OCI-LY3 (cell line): ENCODE measurements around the gene CTBS.

Source experiments
- EZH2phosphoT487 ChIP-seq: fragments of 200-600 bp; shearing (Covaris generic); IDR thresholded peaks from 2 replicates; pipeline ENCODE4 v1.6.1; 2018; ENCODE audit warnings: antibody characterized with exemption, mixed run types, low read depth
- TF ChIP-seq, protein P1 (sequence below): fragments of 200-600, 300-600 bp; sonication (generic); IDR thresholded peaks from 2 replicates; pipeline ENCODE4 v1.5.1; 2014; ENCODE audit warnings: antibody characterized with exemption, low read length, low read depth

DNA sequence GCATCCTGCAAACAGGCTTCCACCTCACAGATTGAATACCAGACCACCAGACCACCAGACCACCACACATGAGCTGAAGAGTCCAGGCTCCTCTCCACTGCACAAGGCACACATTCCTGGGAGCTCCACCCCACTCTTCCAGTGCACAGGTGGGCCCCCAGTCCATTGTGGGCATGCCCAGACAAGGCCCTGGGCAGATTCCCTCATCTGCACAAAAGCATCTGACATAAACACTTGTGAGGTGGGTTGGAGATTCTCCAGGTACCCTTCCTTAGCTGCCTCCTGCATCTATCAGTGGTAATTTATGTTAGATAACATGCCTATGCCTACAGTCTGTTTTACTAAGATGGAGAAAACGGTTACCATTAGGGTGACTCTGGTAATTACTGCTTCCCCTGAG, 11.6 kb upstream of the CTBS start:
- TF ChIP-seq, protein P1, sequence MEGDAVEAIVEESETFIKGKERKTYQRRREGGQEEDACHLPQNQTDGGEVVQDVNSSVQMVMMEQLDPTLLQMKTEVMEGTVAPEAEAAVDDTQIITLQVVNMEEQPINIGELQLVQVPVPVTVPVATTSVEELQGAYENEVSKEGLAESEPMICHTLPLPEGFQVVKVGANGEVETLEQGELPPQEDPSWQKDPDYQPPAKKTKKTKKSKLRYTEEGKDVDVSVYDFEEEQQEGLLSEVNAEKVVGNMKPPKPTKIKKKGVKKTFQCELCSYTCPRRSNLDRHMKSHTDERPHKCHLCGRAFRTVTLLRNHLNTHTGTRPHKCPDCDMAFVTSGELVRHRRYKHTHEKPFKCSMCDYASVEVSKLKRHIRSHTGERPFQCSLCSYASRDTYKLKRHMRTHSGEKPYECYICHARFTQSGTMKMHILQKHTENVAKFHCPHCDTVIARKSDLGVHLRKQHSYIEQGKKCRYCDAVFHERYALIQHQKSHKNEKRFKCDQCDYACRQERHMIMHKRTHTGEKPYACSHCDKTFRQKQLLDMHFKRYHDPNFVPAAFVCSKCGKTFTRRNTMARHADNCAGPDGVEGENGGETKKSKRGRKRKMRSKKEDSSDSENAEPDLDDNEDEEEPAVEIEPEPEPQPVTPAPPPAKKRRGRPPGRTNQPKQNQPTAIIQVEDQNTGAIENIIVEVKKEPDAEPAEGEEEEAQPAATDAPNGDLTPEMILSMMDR, result no peak
- no peak for TF ChIP-seq EZH2phosphoT487
